ENCODE data around the gene ACAP3.

ACAP3 gene

GRCh38 chr1:1302006-1302430 lies 5.7 kb downstream of the ACAP3 start:
- Histone ChIP-seq H3K9me3 (ENCODE audit: low read length) (no peaks in the 10 kb centered on the region), H3K4me3 (ENCODE audit: low read depth in 1 of 2, low read length in 2 of 2) (no peak overlapping the region), H3K27me3 (ENCODE audit: control insufficient read depth in 1 of 2, insufficient read depth in 2 of 2, low read length in 2 of 2) (no peaks in the 10 kb centered on the region), H3K36me3 (ENCODE audit: insufficient read depth, low read length) (no peaks in the 10 kb centered on the region), H3K4me1 (ENCODE audit: insufficient read depth, low read length) (peaks cover 22% of the 10 kb centered on the region), H3K9ac (ENCODE audit: low read length) (no peak overlapping the region), H3K27ac (ENCODE audit: low read depth, low read length) (no peak overlapping the region)

- no peak overlapping the region for H3K9ac ChIP-seq (ENCODE audit: low read length)
- H3K27me3 ChIP-seq (ENCODE audit: control insufficient read depth in 1 of 2, insufficient read depth in 2 of 2, low read length in 2 of 2) = no peaks in the 10 kb centered on the region
- no peaks in the 10 kb centered on the region for H3K36me3 ChIP-seq (ENCODE audit: insufficient read depth, low read length)
- no peaks in the 10 kb centered on the region for H3K9me3 ChIP-seq (ENCODE audit: low read length)
- H3K4me3 ChIP-seq (ENCODE audit: low read depth in 1 of 2, low read length in 2 of 2) = no peak overlapping the region
- no peak overlapping the region for H3K27ac ChIP-seq (ENCODE audit: low read depth, low read length)
- peaks cover 6% of the 10 kb centered on the region for H3K4me1 ChIP-seq (ENCODE audit: insufficient read depth, low read length)
Observed at GRCh38 chr1:1300352-1300739, 7.4 kb downstream of the ACAP3 start.

DNA sequence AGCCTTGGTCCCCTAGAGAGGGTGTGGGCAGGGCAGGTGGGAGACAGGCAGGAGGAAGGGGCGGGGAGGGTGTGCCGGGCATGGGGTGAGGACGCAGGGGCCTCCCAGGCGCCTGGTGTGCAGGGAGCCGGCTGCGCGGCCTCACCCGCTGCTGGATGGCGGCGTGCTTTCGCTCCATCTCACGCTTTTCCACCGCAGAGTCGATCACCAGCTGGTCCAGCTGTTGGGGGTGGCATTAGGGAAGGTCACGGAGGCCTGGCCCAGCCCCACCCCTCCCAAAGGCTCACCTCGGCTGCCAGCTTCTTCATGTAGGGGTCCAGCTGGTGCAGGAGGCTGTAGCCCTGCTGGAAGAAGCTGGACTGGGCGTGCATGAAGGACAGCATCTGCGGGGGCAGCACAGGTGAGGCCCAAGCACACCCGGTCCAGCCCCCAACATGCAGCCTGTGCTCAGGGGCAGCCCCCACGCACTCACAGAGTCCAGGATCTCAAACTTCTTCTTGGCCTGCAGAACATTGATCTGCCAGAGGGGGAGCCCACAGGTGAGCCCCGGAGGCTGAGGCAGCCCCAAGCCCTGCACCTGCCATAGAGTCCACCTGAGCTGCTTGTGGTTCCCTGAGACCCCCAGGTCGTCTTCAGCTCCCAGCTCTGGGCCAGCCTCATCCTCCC lies 7.9 kb downstream of the ACAP3 start:
- H3K9me3 ChIP-seq (ENCODE audit: low read length) = no peaks in the 10 kb centered on the region
- H3K4me3 ChIP-seq (ENCODE audit: low read depth in 1 of 2, low read length in 2 of 2) = no peak overlapping the region
- H3K4me1 ChIP-seq (ENCODE audit: insufficient read depth, low read length) = peaks cover 3% of the 10 kb centered on the region
- H3K9ac ChIP-seq (ENCODE audit: low read length) = no peak overlapping the region
- no peak overlapping the region for H3K27ac ChIP-seq (ENCODE audit: low read depth, low read length)
- no peaks in the 10 kb centered on the region for H3K27me3 ChIP-seq (ENCODE audit: control insufficient read depth in 1 of 2, insufficient read depth in 2 of 2, low read length in 2 of 2)
- no peaks in the 10 kb centered on the region for H3K36me3 ChIP-seq (ENCODE audit: insufficient read depth, low read length)

DNA sequence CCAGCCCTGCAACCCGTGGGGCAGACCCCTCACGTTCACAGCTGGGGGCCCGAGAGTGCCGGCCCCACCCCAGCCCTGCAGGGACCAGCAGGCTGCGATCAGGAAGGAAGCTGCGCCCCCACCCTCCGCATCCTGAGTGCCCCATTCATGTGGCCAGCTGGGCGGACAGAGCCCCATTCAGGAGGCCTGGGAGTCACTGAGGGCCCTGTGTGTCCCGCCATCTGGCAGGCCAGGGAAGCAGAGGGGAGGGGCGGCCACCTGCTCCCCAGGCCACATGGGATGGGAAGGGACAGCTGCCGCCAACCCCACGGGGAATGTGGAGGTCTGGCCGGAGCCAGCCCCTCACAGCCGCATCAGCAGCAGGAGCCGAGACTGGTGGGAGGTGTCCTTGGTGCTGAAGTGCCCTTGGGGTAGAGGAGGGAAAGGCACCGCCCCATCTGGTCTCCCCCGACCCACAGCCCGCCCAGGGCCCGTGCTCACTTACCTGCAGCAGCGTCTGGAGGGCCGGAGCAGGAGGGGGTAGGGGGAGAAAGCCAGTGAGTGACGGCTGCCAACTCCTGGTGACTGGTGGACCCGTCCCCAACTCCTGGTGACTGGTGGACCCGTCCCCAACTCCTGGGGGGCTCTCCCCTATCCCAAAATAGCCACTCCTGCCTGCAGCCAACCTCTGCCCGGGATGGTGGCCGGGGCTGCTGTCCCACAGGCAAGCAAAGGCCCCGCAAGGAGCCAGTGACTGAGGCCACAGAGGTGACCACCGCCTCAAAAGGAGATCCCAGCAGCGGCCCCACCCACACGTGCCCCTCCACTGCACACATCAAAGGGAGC lies 8.7 kb downstream of the ACAP3 start:
- Histone ChIP-seq H3K4me1 (ENCODE audit: insufficient read depth, low read length) (peaks cover 3% of the 10 kb centered on the region), H3K9ac (ENCODE audit: low read length) (no peak overlapping the region), H3K36me3 (ENCODE audit: insufficient read depth, low read length) (no peaks in the 10 kb centered on the region), H3K4me3 (ENCODE audit: low read depth in 1 of 2, low read length in 2 of 2) (no peak overlapping the region), H3K27me3 (ENCODE audit: control insufficient read depth in 1 of 2, insufficient read depth in 2 of 2, low read length in 2 of 2) (no peaks in the 10 kb centered on the region), H3K9me3 (ENCODE audit: low read length) (no peaks in the 10 kb centered on the region), H3K27ac (ENCODE audit: low read depth, low read length) (no peak overlapping the region)

DNA sequence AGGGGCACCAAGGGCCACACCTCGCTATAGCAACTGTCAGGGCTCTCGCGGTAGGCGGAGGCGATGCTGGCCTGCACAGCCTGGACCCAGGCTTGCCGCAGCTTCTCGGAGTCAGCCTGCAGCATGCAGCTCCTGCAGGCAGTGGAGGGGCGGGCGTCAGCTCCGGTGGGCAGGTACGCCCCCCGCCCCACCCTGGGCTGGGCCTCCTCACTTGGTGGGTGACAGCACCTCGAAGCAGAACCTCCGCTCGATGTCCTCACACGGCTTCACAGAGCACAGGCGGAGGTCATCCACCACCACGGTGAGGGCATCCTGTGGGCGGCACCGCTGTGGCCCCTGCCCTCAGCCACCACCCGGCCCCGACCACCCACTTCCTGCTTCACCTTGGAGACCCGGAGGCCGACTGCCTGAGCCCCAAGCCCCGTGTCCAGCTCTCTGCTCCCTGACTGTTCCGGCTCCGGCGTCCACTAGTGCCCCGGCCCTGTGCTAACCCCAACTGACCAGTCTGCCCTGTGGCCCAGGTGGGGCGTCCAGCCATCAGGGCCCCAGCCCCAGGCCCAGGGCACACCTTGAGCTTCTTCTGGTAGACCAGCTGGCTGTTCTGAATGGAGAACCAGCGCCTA lies 9.8 kb downstream of the ACAP3 start:
- Histone ChIP-seq H3K4me3 (ENCODE audit: low read depth in 1 of 2, low read length in 2 of 2) (no peak overlapping the region), H3K27me3 (ENCODE audit: control insufficient read depth in 1 of 2, insufficient read depth in 2 of 2, low read length in 2 of 2) (no peaks in the 10 kb centered on the region), H3K9me3 (ENCODE audit: low read length) (no peaks in the 10 kb centered on the region), H3K4me1 (ENCODE audit: insufficient read depth, low read length) (no peaks in the 10 kb centered on the region), H3K27ac (ENCODE audit: low read depth, low read length) (no peak overlapping the region), H3K36me3 (ENCODE audit: insufficient read depth, low read length) (no peaks in the 10 kb centered on the region), H3K9ac (ENCODE audit: low read length) (no peak overlapping the region)

- H3K9ac ChIP-seq (ENCODE audit: low read length) = no peak overlapping the region
- no peaks in the 10 kb centered on the region for H3K36me3 ChIP-seq (ENCODE audit: insufficient read depth, low read length)
- H3K27ac ChIP-seq (ENCODE audit: low read depth, low read length) = no peak overlapping the region
- H3K4me3 ChIP-seq (ENCODE audit: low read depth in 1 of 2, low read length in 2 of 2) = no peak overlapping the region
- no peaks in the 10 kb centered on the region for H3K27me3 ChIP-seq (ENCODE audit: control insufficient read depth in 1 of 2, insufficient read depth in 2 of 2, low read length in 2 of 2)
- no peaks in the 10 kb centered on the region for H3K4me1 ChIP-seq (ENCODE audit: insufficient read depth, low read length)
- H3K9me3 ChIP-seq (ENCODE audit: low read length) = no peaks in the 10 kb centered on the region
Observed at GRCh38 chr1:1296070-1297061, 11.4 kb downstream of the ACAP3 start.

GRCh38 chr1:1295154-1295923 lies 12.4 kb downstream of the ACAP3 start:
- Histone ChIP-seq H3K9me3 (ENCODE audit: low read length) (no peaks in the 10 kb centered on the region), H3K27me3 (ENCODE audit: control insufficient read depth in 1 of 2, insufficient read depth in 2 of 2, low read length in 2 of 2) (no peaks in the 10 kb centered on the region), H3K4me3 (ENCODE audit: low read depth in 1 of 2, low read length in 2 of 2) (no peak overlapping the region), H3K4me1 (ENCODE audit: insufficient read depth, low read length) (no peaks in the 10 kb centered on the region), H3K9ac (ENCODE audit: low read length) (no peak overlapping the region), H3K27ac (ENCODE audit: low read depth, low read length) (no peak overlapping the region), H3K36me3 (ENCODE audit: insufficient read depth, low read length) (no peaks in the 10 kb centered on the region)

DNA sequence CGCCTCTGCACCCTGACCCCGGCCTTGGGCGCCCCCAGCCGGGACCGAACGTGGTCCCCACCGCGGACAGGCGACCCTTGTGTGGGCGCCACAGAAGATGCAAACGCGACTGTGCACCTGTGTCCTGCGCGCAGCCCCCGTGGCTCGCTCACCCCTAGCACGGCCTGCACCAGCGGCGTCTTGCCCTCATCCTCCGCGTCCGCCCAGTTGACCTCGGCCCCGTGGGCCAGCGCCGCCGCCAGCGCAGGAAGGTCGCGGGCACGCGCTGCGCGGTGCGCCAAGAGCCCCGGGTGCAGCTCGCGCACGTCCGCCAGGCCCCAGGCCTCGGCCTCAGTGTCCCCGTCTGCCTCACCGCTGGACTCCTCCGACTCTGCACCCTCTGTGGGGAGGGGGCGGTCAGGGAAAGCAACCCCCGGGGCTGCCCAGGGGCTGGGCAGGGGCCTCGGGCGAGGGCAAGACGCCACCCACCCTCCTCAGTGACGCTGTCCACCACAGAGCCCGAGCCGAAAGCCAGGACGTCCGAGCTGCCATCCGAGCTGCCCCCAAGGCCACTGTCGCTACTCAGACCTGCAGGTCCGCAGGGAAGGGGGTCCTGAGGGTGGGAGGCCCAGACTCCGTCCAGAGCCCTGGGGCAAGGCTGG lies 13.4 kb downstream of the ACAP3 start:
- no peak overlapping the region for H3K9ac ChIP-seq (ENCODE audit: low read length)
- no peaks in the 10 kb centered on the region for H3K27me3 ChIP-seq (ENCODE audit: control insufficient read depth in 1 of 2, insufficient read depth in 2 of 2, low read length in 2 of 2)
- H3K9me3 ChIP-seq (ENCODE audit: low read length) = no peaks in the 10 kb centered on the region
- H3K4me3 ChIP-seq (ENCODE audit: low read depth in 1 of 2, low read length in 2 of 2) = no peak overlapping the region
- no peaks in the 10 kb centered on the region for H3K4me1 ChIP-seq (ENCODE audit: insufficient read depth, low read length)
- H3K27ac ChIP-seq (ENCODE audit: low read depth, low read length) = no peak overlapping the region
- H3K36me3 ChIP-seq (ENCODE audit: insufficient read depth, low read length) = no peaks in the 10 kb centered on the region

DNA sequence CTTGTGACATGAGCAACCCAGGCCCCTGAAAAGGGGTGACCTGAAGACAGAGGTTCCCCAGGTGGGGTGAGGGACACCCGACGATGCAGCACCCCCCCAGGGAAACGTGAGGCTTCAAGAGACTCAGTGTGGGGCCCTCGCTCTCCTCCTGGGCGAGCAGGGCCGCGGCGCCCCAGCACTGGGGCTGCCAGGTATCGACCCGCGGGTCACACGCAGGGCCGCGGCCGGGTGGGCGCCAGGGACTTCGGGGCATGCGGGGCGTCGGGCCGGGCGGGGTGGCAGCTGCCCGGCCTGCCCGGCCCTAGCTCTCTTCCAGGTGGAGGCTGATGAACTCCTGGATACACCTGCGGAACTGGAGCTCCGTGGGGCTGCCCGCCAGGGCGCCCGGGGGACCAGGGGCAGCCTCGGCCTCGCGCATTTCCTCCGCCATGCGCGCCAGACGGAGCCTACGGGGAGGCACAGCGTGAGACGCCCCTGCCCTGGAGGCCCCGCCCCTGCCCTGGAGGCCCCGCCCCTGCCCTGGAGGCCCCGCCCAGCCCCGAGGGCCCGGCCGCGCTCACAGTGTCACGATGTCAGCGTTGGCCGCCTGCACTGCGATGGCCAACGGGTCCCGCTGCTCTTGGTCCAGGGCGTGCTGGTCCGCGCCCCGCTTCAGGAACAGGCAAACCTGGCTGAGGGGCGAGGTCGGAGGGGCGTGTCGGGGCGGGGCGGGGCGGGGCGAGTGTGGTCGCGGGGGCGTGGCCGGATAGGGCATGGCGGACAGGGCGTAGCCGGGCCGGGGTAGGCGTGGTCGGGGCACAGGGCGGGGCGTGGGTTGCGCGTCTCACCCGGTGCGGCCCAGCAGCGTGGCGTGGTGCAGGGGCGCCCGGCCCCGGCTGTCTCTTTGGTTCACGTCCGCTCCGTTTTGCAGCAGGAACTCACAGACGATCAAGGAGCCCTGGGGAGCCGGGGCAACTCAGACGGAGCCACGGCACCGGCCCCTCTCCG lies 14.2 kb downstream of the ACAP3 start:
- H3K27me3 ChIP-seq (ENCODE audit: control insufficient read depth in 1 of 2, insufficient read depth in 2 of 2, low read length in 2 of 2) = no peaks in the 10 kb centered on the region
- no peaks in the 10 kb centered on the region for H3K4me1 ChIP-seq (ENCODE audit: insufficient read depth, low read length)
- no peak overlapping the region for H3K4me3 ChIP-seq (ENCODE audit: low read depth in 1 of 2, low read length in 2 of 2)
- no peaks in the 10 kb centered on the region for H3K9me3 ChIP-seq (ENCODE audit: low read length)
- no peaks in the 10 kb centered on the region for H3K36me3 ChIP-seq (ENCODE audit: insufficient read depth, low read length)
- no peak overlapping the region for H3K27ac ChIP-seq (ENCODE audit: low read depth, low read length)
- no peak overlapping the region for H3K9ac ChIP-seq (ENCODE audit: low read length)

Data from muscle layer of colon (tissue), 2 donors.